Urinary bladder (tissue), 4 donors: Measurements from ENCODE around the gene LCE3E. TPM values are rescaled to one million over a fixed set of nuclear protein-coding genes. Genes with fewer than 3 reads are reported as not detected.
"Not testable (repeated sequence)": the region's sequence is repeated elsewhere in the genome, so short reads cannot be mapped to it uniquely, and the experiment has no call there.

Source experiments
- DNase-seq: peaks from one replicate; pipeline ENCODE4 v3.0.0-alpha.2; 2015; ENCODE audit errors: extremely low spot score
- H3K27ac ChIP-seq: one replicate; pipeline ENCODE4 v1.5.1; 2013; ENCODE audit warnings: low read depth, mild to moderate bottlenecking, moderate library complexity
- H3K36me3 ChIP-seq: one replicate; pipeline ENCODE4 v1.6.1; 2013; ENCODE audit warnings: mild to moderate bottlenecking, moderate library complexity; ENCODE audit not compliant: insufficient read depth
- H3K4me1 ChIP-seq: one replicate; pipeline ENCODE4 v1.6.1; 2013; ENCODE audit warnings: mild to moderate bottlenecking, moderate library complexity; ENCODE audit not compliant: insufficient read depth
- H3K4me3 ChIP-seq: one replicate; pipeline ENCODE4 v1.5.1; 2013; ENCODE audit warnings: low read depth, low read length
- WGBS: extraction: QIAGEN DNeasy Blood & Tissue Kit; methylation state at CpG from one replicate; pipeline ENCODE4 v1.1.7; 2013; 5-methylcytosine and 5-hydroxymethylcytosine counted together
- polyA plus RNA-seq: library from polyadenylated mRNA; stranded (reverse); fragments of 200-250 nt; gene quantifications from one replicate; pipeline ENCODE4 v1.2.3, GENCODE V29; 2013
- total RNA-seq: library from RNA; depleted of rRNA; stranded (reverse); fragments of >200 nt; gene quantifications from one replicate; pipeline ENCODE4 v1.2.3, GENCODE V29; 2014
- donor health status: healthy with polysubstance abuse.
- donor health status: healthy.

The LCE3E gene, protein sequence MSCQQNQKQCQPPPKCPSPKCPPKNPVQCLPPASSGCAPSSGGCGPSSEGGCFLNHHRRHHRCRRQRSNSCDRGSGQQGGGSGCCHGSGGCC
- not detected for total RNA-seq
- not detected for polyA plus RNA-seq

DNA sequence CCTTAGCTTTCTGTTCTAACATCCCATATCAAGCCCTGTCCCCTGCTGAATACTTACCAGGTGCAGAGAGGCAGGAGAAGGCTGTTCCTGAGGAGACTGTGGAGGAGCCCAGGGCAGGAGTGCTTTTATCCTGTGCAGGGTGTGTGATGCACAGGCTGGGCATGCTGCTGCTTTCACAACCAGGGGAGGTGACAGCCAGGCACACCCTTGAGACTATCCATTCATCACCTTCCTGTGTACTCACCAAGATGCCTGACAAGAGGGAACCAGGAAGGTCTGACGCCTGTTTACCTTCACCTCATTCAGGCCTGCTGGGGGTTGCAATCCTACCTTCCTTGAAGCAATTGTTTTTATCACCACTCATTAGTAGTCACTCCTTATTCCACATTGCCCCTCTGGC lies at the start of gene LCE3E:
Gene LCE3E (minus strand): TSS at position 100 of the 400 bp plus-strand sequence. CDS start 572 bp downstream, outside the sequence.
- Histone ChIP-seq H3K4me3 (no peak within 1 kb of the TSS), H3K4me1 (no peaks in the 10 kb centered on the region), H3K27ac (no peak within 1 kb of the TSS), H3K36me3 (no peaks in the 10 kb centered on the region)
- 66% methylated on average over 1 of the region's 1 CpG for WGBS
- DNase-seq, result no peak

DNA sequence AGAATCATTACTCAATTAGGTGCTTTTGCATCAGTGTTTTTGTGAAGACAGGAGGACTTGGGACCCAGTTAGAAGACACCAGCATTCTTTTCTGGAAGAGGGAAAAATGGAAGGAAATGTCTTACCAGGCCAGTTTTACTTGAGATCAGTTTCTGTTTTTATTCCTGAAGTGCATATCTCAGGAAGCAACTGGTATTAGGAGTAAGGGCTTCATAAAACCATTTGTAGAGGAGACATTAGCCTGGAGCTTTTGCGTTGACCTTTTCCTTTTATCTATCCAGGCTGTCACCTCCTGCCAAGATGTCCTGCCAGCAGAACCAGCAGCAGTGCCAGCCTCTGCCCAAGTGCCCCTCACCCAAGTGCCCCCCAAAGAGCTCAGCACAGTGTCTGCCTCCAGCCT lies 46.9 kb upstream of the LCE3E start, which contains the start of gene LCE3B:
Gene LCE3B (plus strand): TSS at position 301 of the 400 bp plus-strand sequence. CDS start 0 bp downstream, at position 301.
- WGBS, result 94% methylated on average over 1 of the region's 1 CpG
- no peak for DNase-seq
- no peaks in the 10 kb centered on the region for H3K36me3 ChIP-seq
- H3K27ac ChIP-seq, result no peak within 1 kb of the TSS
- H3K4me1 ChIP-seq, result no peaks in the 10 kb centered on the region
- H3K4me3 ChIP-seq, result no peak within 1 kb of the TSS

DNA sequence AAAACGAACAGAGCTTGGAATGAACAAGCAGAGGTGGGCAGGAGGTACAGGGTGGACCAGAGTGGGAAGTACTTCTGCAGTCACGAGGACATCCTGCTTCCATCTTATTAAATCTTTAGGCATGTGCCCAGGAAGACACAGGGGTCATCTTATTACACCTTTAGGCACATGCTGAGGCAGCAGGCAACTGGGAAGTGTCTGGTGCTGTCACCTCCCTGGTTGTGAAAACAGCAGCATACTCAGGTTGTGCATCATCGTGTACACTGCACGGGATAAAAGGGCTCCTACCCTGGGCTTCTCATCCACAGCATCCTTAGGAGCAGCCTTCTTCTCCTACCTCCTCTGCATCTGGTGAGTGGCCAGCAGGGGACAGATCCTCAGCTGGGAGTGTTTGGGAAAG lies 33.4 kb upstream of the LCE3E start, which contains the start of gene LCE3C:
Gene LCE3C (plus strand): TSS at position 301 of the 400 bp plus-strand sequence. CDS start 498 bp downstream, outside the sequence.
- Histone ChIP-seq H3K36me3 (no peaks in the 10 kb centered on the region), H3K27ac (no peak within 1 kb of the TSS), H3K4me1 (no peaks in the 10 kb centered on the region), H3K4me3 (no peak within 1 kb of the TSS)
- 72% methylated on average over 4 of the region's 4 CpGs for WGBS
- no peak for DNase-seq

DNA sequence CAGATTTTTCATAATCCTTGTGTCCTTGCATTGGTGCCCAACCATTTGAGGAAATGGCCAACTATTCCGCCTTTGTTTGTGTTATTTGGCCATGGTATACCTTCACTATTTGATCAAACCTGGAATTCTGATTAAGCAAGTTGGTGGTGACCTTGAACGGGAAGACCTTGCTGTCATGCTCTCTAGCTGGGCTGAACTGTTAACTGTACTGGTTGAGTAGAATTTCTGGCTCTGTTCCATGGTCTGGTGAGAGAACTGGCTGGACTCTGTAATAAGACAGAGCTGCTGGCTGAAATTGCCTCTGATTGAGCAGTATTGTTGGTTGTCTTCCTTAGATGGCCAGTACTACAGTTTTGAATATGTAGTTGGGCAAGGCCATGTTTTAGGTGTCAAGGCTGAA lies 30.4 kb upstream of the LCE3E start:
- Histone ChIP-seq H3K36me3 (no peaks in the 10 kb centered on the region), H3K4me3 (no peak overlapping the region), H3K4me1 (no peaks in the 10 kb centered on the region), H3K27ac (no peak overlapping the region)
- DNase-seq, result no peak
- 88% methylated on average over 2 of the region's 2 CpGs for WGBS

DNA sequence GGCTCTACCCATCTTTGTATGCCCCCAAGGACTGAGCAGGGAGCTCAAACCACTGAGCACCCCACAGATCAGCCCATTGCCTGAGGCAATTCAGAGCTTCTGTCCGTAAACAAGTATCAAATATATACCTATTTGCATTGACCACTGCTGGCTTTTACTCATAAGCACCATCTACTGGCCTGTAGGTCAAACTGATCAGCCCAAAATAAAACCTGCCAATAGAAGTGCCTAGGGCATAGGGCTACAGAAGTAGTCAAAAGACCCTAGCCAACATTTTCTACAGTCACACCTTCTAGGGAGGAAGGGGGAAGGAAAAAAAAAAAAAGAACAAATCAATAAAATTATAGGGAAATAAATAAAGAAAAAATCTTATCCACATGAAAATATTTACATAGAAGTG lies 19.0 kb upstream of the LCE3E start:
- DNase-seq, result no peak
- H3K4me3 ChIP-seq, result no peak overlapping the region
- no peaks in the 10 kb centered on the region for H3K4me1 ChIP-seq
- 56% methylated on average over 1 of the region's 1 CpG for WGBS
- no peaks in the 10 kb centered on the region for H3K36me3 ChIP-seq
- no peak overlapping the region for H3K27ac ChIP-seq

DNA sequence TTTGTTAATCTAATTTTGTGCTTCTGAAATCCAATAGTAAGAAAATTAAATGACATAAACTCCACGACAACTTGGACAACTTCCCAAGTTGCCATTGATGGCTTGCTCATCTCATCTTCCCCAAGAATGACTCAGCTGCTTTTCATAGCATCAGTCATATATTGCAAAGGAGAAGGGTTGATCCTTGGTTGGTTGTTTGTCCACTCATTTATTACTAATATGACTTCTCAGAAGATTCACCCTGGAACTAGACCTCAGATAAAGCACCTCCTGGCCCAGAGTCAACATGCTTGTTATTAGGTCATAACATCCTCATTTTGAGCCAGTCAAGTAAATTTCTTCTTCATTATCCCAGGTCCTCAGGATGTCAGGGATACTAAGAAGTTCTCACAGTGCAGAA lies 16.1 kb upstream of the LCE3E start:
- Histone ChIP-seq H3K4me3 (no peak overlapping the region), H3K27ac (no peak overlapping the region), H3K4me1 (no peaks in the 10 kb centered on the region), H3K36me3 (no peaks in the 10 kb centered on the region)
- DNase-seq, result no peak
- 66% methylated on average over 1 of the region's 1 CpG for WGBS

DNA sequence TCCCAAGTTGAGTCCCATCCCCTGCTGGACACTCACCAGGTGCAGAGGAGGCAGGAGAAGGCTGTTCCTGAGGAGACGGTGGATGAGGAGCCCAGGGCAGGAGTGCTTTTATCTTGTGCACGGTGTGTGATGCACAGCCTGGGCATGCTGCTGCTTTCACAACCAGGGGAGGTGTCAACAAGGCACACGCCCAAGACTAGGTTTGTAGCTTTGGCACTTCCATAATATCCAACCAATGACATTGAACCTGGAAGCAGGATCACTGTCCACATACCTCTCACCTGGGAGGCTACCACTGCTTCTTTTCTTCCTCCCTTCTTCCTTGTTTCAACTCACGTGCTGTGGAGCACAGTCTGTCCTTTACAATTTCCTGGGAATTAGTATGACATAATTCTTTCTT lies 13.9 kb upstream of the LCE3E start, which contains the start of gene LCE3D:
Gene LCE3D (minus strand): TSS at position 84 of the 400 bp plus-strand sequence. CDS start 580 bp downstream, outside the sequence.
- 67% methylated on average over 4 of the region's 4 CpGs for WGBS
- Histone ChIP-seq H3K27ac (no peak within 1 kb of the TSS), H3K4me1 (no peaks in the 10 kb centered on the region), H3K36me3 (no peaks in the 10 kb centered on the region), H3K4me3 (no peak within 1 kb of the TSS)
- DNase-seq, result no peak

DNA sequence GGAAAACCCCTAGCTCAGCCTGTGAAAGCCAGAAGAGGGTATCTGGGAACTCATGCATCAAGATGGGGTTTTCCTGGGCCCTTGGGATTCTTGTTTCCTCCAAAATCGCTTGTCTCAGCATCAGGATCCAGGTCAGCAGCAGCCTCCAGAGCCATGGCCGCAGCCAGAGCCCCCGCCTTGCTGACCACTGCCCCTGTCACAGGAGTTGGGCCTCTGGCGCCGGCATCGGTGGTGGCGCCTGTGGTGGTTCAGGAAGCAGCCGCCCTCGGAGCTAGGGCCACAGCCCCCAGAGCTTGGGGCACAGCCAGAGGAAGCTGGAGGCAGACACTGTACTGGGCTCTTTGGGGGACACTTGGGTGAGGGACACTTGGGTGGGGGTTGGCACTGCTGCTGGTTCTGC lies 12.9 kb upstream of the LCE3E start:
- WGBS, result 89% methylated on average over 9 of the region's 9 CpGs
- H3K27ac ChIP-seq, H3K4me1 ChIP-seq, H3K4me3 ChIP-seq, DNase-seq, H3K36me3 ChIP-seq: not testable (repeated sequence)

DNA sequence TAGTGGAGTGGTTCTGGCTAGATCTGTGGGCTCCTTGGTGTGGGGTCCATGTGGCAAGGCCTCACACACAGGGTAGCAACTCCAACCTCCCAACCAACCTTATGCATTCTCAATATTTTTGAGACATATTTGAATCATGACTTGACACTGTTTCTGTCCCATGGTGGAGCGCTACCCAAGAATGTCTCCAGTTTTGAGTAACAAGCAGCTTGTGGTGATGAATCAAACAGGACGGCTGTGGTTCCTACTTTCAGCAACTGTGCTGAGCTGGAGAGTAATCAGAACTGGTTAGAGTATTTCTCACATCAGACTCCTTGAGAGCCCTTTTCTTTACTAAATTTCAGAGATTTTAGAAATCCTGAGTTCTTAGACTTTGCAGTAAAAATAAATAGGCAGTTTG lies 10.6 kb upstream of the LCE3E start:
- H3K4me3 ChIP-seq, result no peak overlapping the region
- no peaks in the 10 kb centered on the region for H3K36me3 ChIP-seq
- no peak overlapping the region for H3K27ac ChIP-seq
- DNase-seq, result no peak
- H3K4me1 ChIP-seq, result no peaks in the 10 kb centered on the region
- WGBS, result 87% methylated on average over 2 of the region's 2 CpGs

DNA sequence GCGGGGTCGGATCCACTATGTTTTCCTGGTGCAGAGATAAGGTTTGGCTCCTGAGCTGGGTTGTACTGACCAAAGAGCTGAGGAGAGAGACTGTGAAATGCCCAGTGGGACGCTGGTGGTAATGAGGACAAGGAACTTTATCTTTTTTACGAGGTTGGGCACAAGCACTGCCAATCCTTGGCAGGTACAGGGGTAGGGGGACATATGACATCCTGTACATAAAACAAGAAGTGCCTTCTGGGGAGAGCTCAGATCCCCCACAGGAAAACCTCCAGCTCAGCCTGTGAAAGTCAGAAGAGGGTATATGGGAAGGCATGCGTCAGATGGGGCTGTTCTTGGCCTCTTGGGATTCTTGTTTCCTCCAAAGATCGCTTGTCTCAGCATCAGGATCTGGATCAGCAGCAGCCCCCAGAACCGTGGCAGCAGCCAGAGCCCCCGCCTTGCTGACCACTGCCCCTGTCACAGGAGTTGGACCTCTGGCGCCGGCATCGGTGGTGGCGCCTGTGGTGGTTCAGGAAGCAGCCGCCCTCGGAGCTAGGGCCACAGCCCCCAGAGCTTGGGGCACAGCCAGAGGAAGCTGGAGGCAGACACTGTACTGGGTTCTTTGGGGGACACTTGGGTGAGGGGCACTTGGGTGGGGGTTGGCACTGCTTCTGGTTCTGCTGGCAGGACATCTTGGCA lies 905 bp downstream of the LCE3E start:
- WGBS, result 83% methylated on average over 14 of the region's 14 CpGs
- no peak for DNase-seq
- Histone ChIP-seq H3K4me3 (no peak overlapping the region), H3K4me1 (no peaks in the 10 kb centered on the region), H3K27ac (no peak overlapping the region), H3K36me3 (no peaks in the 10 kb centered on the region)

DNA sequence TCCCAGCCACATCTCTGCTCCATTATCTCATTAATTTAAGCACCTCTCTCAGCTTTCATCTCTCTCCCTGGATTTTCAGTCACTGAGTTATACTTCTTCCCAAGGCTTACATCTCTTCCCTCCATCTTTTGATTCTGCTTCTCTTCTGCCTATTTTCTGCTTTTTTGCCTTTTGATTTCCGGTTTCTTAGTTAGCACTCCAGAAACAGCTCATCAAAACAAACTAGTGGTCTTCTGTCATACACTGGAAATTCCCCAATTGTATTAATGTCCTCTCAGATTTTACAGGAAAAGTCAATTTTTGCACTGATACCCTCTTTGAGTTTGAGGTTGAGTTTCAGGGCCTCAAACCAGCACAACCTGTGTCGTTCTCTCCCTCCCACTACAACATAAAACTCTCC lies 1.5 kb downstream of the LCE3E start:
- no peak for DNase-seq
- H3K4me1 ChIP-seq, result no peaks in the 10 kb centered on the region
- no peaks in the 10 kb centered on the region for H3K36me3 ChIP-seq
- no peak overlapping the region for H3K4me3 ChIP-seq
- WGBS, result 62% methylated on average over 2 of the region's 2 CpGs
- H3K27ac ChIP-seq, result no peak overlapping the region

DNA sequence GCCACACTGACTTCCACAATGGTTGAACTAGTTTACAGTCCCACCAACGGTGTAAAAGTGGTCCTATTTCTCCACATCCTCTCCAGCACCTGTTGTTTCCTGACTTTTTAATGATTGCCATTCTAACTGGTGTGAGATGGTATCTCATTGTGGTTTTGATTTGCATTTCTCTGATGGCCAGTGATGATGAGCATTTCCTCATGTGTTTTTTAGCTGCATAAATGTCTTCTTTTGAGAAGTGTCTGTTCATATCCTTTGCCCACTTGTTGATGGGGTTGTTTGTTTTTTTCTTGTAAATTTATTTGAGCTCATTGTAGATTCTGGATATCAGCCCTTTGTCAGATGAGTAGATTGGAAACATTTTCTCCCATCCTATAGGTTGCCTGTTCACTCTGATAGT lies 18.2 kb downstream of the LCE3E start:
- DNase-seq, H3K4me3 ChIP-seq, H3K36me3 ChIP-seq, H3K4me1 ChIP-seq, H3K27ac ChIP-seq: not testable (repeated sequence)
- 60% methylated on average over 1 of the region's 1 CpG for WGBS

DNA sequence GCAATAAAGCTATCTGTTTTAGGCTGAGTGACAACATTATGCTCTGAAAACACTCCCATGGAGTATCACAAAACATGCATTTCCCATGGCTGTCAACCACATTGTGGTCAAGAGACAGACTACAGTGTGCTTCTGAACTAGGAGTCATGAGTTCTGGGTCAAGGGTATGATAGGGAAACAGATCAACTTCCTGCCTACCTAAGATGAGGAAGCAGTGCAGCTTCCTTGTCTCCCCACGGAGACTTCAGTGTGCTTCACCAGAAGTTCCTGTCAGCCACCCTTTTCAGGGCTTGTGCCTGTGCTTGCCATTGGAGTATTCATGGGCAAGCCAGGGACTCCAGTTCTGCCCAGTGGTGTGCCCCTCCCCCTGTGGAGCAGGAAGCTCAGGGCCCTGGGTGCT lies 19.9 kb downstream of the LCE3E start:
- DNase-seq, result no peak
- no peaks in the 10 kb centered on the region for H3K4me1 ChIP-seq
- WGBS, result 43% methylated on average over 1 of the region's 1 CpG
- H3K4me3 ChIP-seq, result no peak overlapping the region
- no peaks in the 10 kb centered on the region for H3K36me3 ChIP-seq
- H3K27ac ChIP-seq, result no peak overlapping the region

DNA sequence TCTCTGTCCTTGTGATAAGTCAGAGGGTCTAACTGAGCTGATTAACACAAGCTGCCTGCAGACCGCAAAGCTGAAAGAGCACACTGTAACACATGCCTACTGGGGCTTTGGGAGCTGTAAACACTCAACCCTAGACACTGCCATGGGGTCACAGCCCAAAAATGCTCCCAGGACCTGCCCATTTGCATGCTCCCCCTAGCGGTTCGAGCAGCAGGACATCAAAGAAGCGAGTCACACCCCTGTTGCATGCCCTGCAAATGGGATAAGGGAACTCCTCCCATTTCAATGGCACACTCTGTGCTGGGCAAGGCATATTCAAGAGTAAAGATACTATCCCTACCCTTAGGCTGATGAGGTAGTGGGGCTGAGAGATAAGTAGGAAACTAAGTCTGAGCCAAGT lies 22.8 kb downstream of the LCE3E start:
- Histone ChIP-seq H3K27ac (no peak overlapping the region), H3K4me1 (no peaks in the 10 kb centered on the region), H3K36me3 (no peaks in the 10 kb centered on the region), H3K4me3 (no peak overlapping the region)
- 32% methylated on average over 4 of the region's 4 CpGs for WGBS
- no peak for DNase-seq
